Sciatic nerve (tissue), 2 donors: ENCODE data around the gene FUT9. TPM values are rescaled to one million over a fixed set of nuclear protein-coding genes. Genes with fewer than 3 reads are reported as not detected.

ENCODE experiments used
- ATAC-seq: fragments of 200-7000 bp; cut with Tn5 transposase; one replicate; pipeline ENCODE4 v1.9.1; 2020; ENCODE audit warnings: mild to moderate bottlenecking, moderate library complexity
- DNase-seq: peaks from one replicate; pipeline ENCODE4 v3.0.0-alpha.2; 2020; ENCODE audit warnings: low spot score
- intact Hi-C: fragments of 100-400 bp; cut with DNase I; formaldehyde crosslinking; loops from one replicate; pipeline ENCODE4 v1.14.2; 2022
- total RNA-seq: library from RNA; stranded (reverse); fragmentation: NEBNext Ultra II Directional; extraction: Animal tissue kit (Norgen Biotek cat#: 25700); gene quantifications from one replicate; pipeline ENCODE4 v1.2.1, GENCODE V29; 2021
- donor health status: DM: no; HTN: no; CAD: no.
- donor health status: DM: no; HTN: no; CAD: no.

The FUT9 gene
- total RNA-seq, 1 donor from 2014 or later: 0.27 TPM

- DNase-seq: no peak
- intact Hi-C loops: no loop called here
- ATAC-seq: no peak
These were observed 44.5 kb downstream of the FUT9 start for GRCh38 chr6:96060249-96060648.

GRCh38 chr6:96065213-96065612, 49.4 kb downstream of the FUT9 start:
- ATAC-seq (no peak), DNase-seq (no peak)
- intact Hi-C loops: no loop called here

GRCh38 chr6:96066376-96066775, 50.6 kb downstream of the FUT9 start:
- DNase-seq (no peak), ATAC-seq (no peak)
- intact Hi-C loops: no loop called here

GRCh38 chr6:96073555-96073954, 57.8 kb downstream of the FUT9 start:
- intact Hi-C loops: no loop called here
- ATAC-seq: no peak
- no peak for DNase-seq

- intact Hi-C loops: no loop called here
- DNase-seq (no peak), ATAC-seq (no peak)
These were observed 58.2 kb downstream of the FUT9 start for GRCh38 chr6:96074006-96074405.

- ATAC-seq (no peak), DNase-seq (no peak)
- intact Hi-C loops: no loop called here
These were observed 60.1 kb downstream of the FUT9 start for GRCh38 chr6:96075826-96076225.

- no peak for DNase-seq
- ATAC-seq: no peak
- intact Hi-C loops: no loop called here
These were observed 71.0 kb downstream of the FUT9 start for GRCh38 chr6:96086745-96087144.

- intact Hi-C loops: no loop called here
- DNase-seq (no peak), ATAC-seq (no peak)
These were observed 73.4 kb downstream of the FUT9 start for GRCh38 chr6:96089173-96089572.

- ATAC-seq: no peak
- intact Hi-C loops: no loop called here
- no peak for DNase-seq
These were observed 78.3 kb downstream of the FUT9 start for GRCh38 chr6:96094077-96094476.

GRCh38 chr6:96099069-96099468, 83.3 kb downstream of the FUT9 start:
- ATAC-seq: no peak
- DNase-seq: no peak
- intact Hi-C loops: no loop called here

- no peak for ATAC-seq
- intact Hi-C loops: no loop called here
- no peak for DNase-seq
These were observed 85.8 kb downstream of the FUT9 start for GRCh38 chr6:96101564-96101963.

GRCh38 chr6:96104910-96105309, 89.1 kb downstream of the FUT9 start:
- no peak for ATAC-seq
- intact Hi-C loops: no loop called here
- DNase-seq: no peak

- intact Hi-C loops: no loop called here
- ATAC-seq (no peak), DNase-seq (no peak)
These were observed 95.1 kb downstream of the FUT9 start for GRCh38 chr6:96110878-96111277.

- DNase-seq (no peak), ATAC-seq (no peak)
- intact Hi-C loops: no loop called here
These were observed 100.9 kb downstream of the FUT9 start for GRCh38 chr6:96116674-96117073.

GRCh38 chr6:96124778-96125177, 109.0 kb downstream of the FUT9 start:
- no peak for ATAC-seq
- intact Hi-C loops: no loop called here
- no peak for DNase-seq

- intact Hi-C loops: no loop called here
- no peak for ATAC-seq
- DNase-seq: no peak
These were observed 122.6 kb downstream of the FUT9 start for GRCh38 chr6:96138406-96138805.

- intact Hi-C loops: no loop called here
- no peak for DNase-seq
- ATAC-seq: no peak
These were observed 126.4 kb downstream of the FUT9 start for GRCh38 chr6:96142142-96142541.

- ATAC-seq: no peak
These were observed 134.7 kb downstream of the FUT9 start for GRCh38 chr6:96150431-96150830.

GRCh38 chr6:96151707-96152106, 135.9 kb downstream of the FUT9 start:
- intact Hi-C loops: no loop called here
- ATAC-seq (no peak), DNase-seq (no peak)

More at GRCh38 chr6:96150431-96150830, 134.7 kb downstream of the FUT9 start:
- intact Hi-C loops: no loop called here
- no peak for DNase-seq

GRCh38 chr6:96152114-96152708, 136.4 kb downstream of the FUT9 start:
- ATAC-seq (no peak), DNase-seq (no peak)
- intact Hi-C loops: no loop called here

GRCh38 chr6:96153775-96154174, 138.0 kb downstream of the FUT9 start:
- no peak for DNase-seq
- intact Hi-C loops: no loop called here
- no peak for ATAC-seq

- intact Hi-C loops: no loop called here
- DNase-seq: no peak
- ATAC-seq: no peak
These were observed 140.7 kb downstream of the FUT9 start for GRCh38 chr6:96156425-96156824.
